ENCODE data around the gene GPSM3. TPM values are rescaled to one million over a fixed set of nuclear protein-coding genes. Genes with fewer than 3 reads are reported as not detected.

GPSM3 gene
- total and polyA plus RNA-seq, 2 of the 13 experiments (the other 11 are each of a cell fraction or from before 2014, with no cell fraction given): 0.18 to 6.2 TPM

GRCh38 chr6:32195902-32196681, 3.6 kb upstream of the GPSM3 start (continued):
- no peak for TF ChIP-seq NFAT5 (CRISPR knock-in tag; IDR thresholded peaks at IDR 0.05)
- TF ChIP-seq ARID5B (CRISPR knock-in tag; IDR thresholded peaks at IDR 0.05): no peak; the same call in 1 of the 2 replicates
- TF ChIP-seq SOX13 (IDR thresholded peaks at IDR 0.05): peak; percentile 83
- TF ChIP-seq SOX13 (CRISPR knock-in tag; conservative IDR thresholded peaks at IDR 0.05 in 1 of 2, IDR thresholded peaks at IDR 0.05 in 1 of 2): peak in 1 of 2 experiments; percentile 97; a peak in 2 of 4 replicates
- TF ChIP-seq ZBTB2 (CRISPR knock-in tag; IDR thresholded peaks at IDR 0.05; ENCODE audit: low read depth): peak; percentile 47
- TF ChIP-seq ZNF460 (CRISPR knock-in tag; IDR thresholded peaks at IDR 0.05; ENCODE audit: borderline replicate concordance): no peak; the same call in 1 of the 2 replicates
- peak; percentile 56; the same call in 1 of the 2 replicates for TF ChIP-seq PAX8 (CRISPR knock-in tag; IDR thresholded peaks at IDR 0.05; ENCODE audit: borderline replicate concordance)
- TF ChIP-seq ZNF574 (CRISPR knock-in tag; IDR thresholded peaks at IDR 0.05): peak; percentile 78
- no peak; the same call in 1 of the 2 replicates for TF ChIP-seq CENPT (CRISPR knock-in tag; IDR thresholded peaks at IDR 0.05; ENCODE audit: low read depth)
- TF ChIP-seq CSRNP2 (CRISPR knock-in tag; conservative IDR thresholded peaks at IDR 0.05; ENCODE audit: low read depth): no peak
- TF ChIP-seq ZNF607 (CRISPR knock-in tag; IDR thresholded peaks at IDR 0.05; ENCODE audit: borderline replicate concordance): peak; percentile 85; the same call in 1 of the 2 replicates
